Globus pallidus (tissue), 1 donor: ENCODE results near the gene INSC.

Source experiments
- DNase-seq: peaks from one replicate; pipeline ENCODE4 v3.0.0-alpha.2; 2015; ENCODE audit warnings: low spot score

Gene INSC

DNA sequence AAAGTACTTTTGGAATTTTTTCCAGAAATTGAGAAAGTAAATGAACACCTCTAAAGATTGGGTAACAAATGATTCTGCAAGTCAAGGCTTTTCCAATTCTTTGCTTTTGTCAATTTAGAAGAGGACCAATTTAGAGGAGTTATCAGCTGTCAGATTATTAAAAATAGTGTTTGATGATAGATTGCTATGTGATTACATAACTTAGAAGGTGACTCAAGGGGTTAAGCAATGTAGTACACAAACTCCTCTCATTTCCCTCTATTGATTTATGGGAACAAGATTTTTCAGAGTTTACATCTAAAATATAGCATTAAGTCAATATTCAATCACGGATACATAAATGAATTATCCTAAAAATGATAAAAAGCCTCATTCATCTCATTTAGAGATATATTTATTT lies 70.3 kb downstream of the INSC start:
- no peak for DNase-seq

- no peak for DNase-seq
These were observed 71.4 kb downstream of the INSC start for GRCh38 chr11:15186146-15186545.

DNA sequence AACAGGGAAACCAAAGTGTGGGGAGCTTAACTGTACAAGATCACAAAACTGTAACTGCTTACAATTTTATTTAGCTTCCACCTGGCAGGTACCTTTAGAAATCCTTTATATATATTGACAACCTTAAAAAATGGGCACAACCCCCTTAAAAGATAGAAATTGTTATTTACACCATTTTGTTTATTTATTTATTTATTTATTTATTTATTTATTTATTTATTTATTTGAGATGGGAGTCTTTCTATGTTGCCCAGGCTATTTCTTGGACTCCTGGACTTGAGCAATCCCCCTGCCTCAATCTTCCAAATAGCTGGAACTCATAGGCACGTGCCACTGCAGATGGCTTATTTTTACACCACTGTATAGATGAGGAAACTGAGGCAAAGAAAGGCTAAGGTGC lies 74.5 kb downstream of the INSC start:
- no peak for DNase-seq

DNA sequence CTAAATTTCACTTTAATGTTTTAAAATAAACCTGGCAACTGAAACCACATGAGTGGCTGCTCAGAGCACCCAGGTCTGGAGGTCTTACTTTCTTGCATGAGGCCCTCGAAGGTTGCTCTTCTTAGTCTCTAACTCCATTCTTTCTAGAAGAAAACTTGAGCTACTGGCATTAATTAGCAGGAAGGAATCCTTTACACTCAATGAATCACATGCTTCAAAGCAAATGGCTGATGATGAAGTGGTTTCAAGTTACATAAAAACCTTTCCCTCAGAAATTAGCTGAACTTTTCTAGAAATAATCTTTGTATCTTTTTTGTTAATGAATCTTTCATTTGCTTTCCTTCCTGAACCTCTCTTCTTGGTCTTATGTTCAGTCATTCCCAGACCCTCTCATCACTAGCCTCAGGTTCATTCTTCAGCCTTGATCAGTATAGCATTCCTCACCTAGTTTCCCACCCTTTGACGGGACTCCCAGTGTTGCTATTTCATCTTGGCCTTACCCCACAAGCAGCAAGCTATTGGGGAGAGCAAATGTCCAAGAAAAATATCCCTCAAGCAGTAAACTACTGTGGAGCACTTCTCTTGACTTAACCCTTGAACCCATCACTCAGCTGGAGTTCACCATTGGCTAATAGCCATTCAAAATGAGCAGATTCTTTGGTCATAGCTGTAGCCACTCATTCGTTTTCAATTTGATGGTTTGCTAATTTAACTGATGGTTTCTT lies 75.1 kb downstream of the INSC start:
- no peak for DNase-seq

DNA sequence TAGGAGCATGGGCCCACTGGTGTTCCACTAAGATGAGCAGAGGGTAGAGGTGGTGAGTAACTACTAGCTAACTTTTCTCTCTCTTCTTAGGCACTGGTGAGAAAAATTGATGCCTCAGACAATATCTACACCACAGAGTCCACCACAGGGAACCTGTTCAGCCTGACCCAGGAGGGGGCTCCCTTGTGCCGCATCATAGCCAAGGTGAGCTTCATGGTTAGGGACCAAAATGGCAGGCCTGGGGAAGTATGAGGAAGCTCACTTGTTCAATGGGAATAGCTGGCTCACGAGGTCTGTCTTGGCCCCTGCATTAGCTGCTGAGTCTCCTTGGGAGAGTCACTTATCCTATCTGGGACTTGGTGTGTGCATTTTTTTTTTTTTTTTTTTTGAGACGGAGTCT lies 75.9 kb downstream of the INSC start:
- no peak for DNase-seq

GRCh38 chr11:15192005-15192556 lies 77.4 kb downstream of the INSC start:
- DNase-seq = no peak

DNA sequence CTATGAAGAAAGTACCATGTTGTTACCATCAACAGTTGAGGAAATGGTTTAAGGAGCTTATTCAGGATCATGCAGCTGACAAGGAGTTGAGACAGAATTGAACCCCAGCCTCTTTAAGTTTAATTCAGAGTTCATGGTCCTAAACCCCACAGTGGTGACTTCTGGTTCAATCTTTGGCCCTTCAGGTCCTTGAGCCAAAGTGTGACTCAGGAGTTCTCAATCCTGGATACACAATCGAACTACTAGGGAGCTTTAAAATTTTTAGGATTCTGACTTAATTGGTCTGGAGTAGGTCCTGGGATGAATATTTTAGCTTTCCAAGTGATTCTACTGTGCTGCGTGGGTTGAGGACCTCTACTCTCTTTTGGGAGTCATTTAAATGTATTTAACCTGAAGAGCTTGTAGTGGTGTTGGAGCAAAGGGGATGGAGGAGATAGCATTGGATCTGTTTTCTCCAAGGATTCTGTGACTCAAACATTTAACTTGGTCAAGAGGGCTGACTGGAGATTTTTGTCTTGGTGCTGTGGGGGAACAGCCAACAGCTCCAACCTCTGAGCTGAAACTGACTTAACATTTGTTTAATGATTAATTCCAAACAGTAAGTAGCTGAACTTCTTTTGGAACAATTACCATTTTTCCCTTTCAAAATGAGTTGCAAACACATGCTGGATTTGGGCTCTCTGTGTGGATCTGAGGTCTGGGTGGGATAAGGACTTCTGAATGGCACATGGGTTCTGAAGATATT lies 80.1 kb downstream of the INSC start:
- no peak for DNase-seq

GRCh38 chr11:15195454-15196200 lies 80.9 kb downstream of the INSC start:
- DNase-seq = no peak

DNA sequence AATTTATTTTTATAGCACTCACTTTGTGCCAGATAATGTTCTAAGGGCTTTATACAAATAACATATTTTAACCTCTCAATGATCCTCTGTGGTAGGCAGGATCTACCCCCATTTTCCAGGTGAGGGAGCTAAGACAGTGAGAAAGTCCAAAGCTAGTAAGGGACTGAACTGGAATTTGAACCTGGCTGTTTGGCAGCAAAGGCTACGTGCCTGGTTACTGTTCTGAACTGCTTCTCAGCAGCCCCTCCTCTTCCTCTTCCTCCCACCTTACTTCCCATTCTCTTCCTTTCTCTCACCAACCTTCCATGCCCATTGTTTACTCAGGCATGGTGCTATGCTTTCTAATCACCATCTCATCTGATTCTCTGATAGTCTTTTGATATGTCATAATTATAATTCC lies 82.0 kb downstream of the INSC start:
- no peak for DNase-seq

GRCh38 chr11:15197696-15198095 lies 83.0 kb downstream of the INSC start:
- DNase-seq = no peak

- no peak for DNase-seq
These were observed 83.6 kb downstream of the INSC start for GRCh38 chr11:15198284-15198683.

GRCh38 chr11:15199693-15200092 lies 85.0 kb downstream of the INSC start:
- peak; percentile 9 for DNase-seq

DNA sequence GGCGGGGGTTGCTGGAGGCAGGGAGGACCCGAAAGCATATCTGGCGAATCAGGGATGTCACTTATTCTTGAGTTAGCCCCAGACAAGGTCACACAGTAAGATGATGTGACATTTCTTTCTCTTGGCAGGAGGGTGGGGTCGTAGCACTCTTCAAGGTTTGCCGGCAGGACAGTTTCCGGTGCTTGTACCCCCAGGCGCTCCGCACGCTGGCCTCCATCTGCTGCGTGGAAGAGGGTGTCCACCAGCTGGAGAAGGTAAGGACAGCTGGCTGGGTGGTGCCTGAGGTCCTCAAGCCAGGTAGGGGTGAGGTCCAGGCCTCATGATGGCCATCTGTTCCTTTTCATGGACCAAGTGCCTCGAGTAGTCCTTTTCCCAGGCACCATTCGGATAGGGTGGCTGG lies 86.0 kb downstream of the INSC start:
- DNase-seq = no peak

DNA sequence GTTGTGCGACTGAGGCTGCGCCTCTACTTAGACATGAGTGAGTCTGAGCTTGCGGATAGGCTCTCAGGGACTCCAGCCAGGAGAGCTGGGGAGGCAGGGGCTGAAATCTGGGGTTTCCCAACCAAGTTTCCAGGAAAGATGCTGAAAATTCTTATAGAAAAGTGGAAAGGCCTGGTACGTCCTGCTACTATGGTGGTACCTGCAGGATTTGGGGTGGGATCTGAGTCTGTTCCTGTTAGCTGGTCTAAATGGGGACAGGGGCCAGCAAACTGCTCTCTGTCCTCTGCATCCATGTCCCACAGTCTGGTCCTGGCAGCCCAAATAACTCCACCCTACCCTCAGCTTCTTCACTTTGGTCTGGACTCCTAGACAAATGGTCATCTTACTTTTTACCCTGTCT lies 86.9 kb downstream of the INSC start:
- DNase-seq = no peak

DNA sequence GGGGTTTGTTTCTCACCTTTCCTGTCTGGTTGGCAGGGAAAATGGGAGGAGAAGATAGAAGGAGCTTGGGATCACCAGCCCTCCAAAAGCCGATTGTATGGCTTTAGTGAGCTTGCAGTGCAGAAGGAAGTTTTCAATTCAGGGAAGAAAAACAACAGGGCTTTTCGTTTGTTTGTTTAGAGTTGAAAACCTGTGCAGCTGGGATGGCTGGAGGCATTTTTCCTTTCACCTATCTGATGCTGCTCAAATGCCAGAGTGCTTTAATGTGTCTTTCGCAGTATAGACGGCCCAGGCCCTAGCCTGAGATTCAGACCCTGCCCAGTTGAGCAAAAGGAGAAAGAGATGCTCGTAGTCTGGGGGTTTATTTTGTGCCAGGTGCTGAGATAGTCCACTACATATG lies 87.9 kb downstream of the INSC start:
- no peak for DNase-seq

DNA sequence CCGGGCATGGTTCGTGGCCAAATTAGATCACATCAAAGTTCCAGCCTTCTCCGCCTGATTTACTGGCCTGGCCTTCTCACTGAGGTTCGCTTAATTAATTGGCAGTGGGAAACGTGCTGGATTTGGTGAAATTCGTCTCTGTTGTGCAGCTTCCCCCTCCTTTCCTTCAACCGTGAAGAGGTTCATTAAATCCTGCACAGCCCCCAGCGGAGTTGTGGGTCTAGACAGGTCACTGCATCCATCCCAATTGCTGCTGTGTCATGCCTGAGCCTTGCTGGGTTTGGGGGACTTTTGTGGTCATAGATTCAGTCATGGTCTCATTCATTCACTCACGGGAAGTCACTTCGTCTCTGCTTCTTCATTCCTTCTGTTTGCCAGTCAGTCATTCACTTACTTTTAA lies 90.0 kb downstream of the INSC start:
- no peak for DNase-seq

- DNase-seq = no peak
These were observed 92.1 kb downstream of the INSC start for GRCh38 chr11:15206791-15207190.

DNA sequence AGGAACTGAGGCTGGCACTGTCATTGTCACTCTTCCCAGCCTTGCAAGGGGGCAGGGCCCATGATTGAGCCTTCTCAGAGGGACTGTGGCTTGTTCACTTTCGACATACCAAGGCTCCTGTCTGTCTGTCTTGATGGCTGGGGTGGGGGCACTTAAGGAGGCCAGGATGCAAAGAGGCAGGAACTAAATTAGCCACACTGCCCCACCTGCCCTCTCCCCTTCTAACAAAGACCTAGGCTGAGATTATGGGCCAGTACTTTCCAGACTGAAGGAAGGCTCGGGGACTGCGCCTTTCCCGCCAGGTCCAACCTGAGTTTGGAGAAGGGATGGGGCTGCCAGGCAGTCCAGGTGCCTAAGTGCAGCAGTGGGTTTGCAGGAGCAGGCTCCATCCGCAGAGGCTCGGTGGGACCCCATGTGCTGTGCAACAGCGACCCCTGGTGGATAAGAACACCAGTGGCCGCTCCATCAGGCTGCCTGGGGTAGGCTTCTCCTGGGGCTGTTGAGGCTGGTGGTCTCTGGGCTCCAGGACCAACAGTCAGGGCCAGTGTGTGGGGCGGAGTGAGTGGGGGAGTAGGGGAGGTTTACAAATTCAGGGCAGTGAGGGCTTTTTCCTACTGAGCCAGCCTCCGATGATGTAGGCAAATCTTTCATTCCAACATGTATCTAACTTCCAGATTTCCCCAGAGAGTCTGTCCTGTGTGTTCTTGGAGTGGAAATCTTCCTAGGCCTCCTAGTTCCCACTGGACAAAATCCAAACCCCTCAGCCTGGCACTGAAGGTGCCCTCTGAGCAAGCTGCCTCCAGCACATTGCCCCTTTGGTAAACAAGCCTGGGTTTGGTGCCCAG lies 93.9 kb downstream of the INSC start:
- DNase-seq = peak; percentile 64

- DNase-seq = no peak
These were observed 98.2 kb downstream of the INSC start for GRCh38 chr11:15212876-15213275.

GRCh38 chr11:15213471-15214231 lies 98.9 kb downstream of the INSC start:
- no peak for DNase-seq

GRCh38 chr11:15215005-15215404 lies 100.3 kb downstream of the INSC start:
- no peak for DNase-seq
